ENCODE measurements around the gene TMEM131.

Gene TMEM131

GRCh38 chr2:97992836-97993825 lies 2.6 kb downstream of the TMEM131 start:
- no peak for DNase-seq (ENCODE audit: low read depth in 2 of 2)

GRCh38 chr2:97991081-97991856 lies 4.5 kb downstream of the TMEM131 start:
- DNase-seq (ENCODE audit: low read depth in 2 of 2): no peak

- DNase-seq (ENCODE audit: low read depth in 2 of 2): no peak
These were observed 7.0 kb downstream of the TMEM131 start for GRCh38 chr2:97988722-97989121.

GRCh38 chr2:97985998-97986397 lies 9.8 kb downstream of the TMEM131 start:
- DNase-seq (ENCODE audit: low read depth in 2 of 2): no peak

GRCh38 chr2:97983698-97984097 lies 12.1 kb downstream of the TMEM131 start:
- DNase-seq (ENCODE audit: low read depth in 2 of 2): no peak

DNA sequence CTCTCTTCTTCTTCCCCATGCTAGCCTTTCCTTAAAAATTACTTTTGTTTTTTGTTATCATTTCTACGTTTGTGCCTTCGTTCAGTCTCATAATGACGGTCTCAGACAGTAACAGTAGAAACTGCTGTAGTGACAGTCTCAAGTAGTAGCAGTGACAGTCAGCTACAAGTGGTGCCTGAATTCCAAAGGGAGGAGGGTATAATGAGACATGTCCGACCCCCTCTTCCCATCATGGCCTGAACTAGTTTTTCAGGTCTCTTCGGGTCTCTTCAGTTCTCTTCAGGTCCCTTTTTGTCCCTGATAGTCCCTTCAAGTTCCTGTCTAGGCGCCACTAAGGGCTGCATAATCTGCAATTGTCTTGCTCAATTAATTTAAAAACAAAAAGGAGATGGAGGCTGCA lies 12.6 kb downstream of the TMEM131 start:
- no peak for DNase-seq (ENCODE audit: low read depth in 2 of 2)

DNA sequence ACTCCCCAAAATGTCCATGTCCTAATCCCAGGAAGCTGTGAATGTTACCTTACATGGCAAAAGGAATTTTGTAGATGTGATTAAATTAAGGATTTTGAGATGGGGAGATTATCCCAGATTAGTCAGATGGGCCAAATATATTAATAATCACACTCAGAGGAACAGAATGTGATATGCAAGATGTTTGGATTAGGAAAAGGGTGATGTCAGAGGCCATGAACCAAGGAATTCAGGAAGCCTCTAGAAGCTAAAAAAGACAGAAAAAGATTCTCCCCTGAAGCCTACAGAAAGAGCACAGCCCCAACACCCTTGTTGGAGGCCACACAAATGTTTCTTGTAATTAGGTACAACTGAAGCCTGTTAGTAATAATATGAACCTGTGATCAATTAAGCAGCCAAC lies 13.1 kb downstream of the TMEM131 start:
- DNase-seq (ENCODE audit: low read depth in 2 of 2): no peak

- no peak for DNase-seq (ENCODE audit: low read depth in 2 of 2)
These were observed 13.8 kb downstream of the TMEM131 start for GRCh38 chr2:97981961-97982360.

- no peak for DNase-seq (ENCODE audit: low read depth in 2 of 2)
These were observed 15.8 kb downstream of the TMEM131 start for GRCh38 chr2:97979904-97980303.

- no peak for DNase-seq (ENCODE audit: low read depth in 2 of 2)
These were observed 21.3 kb downstream of the TMEM131 start for GRCh38 chr2:97974471-97974870.

DNA sequence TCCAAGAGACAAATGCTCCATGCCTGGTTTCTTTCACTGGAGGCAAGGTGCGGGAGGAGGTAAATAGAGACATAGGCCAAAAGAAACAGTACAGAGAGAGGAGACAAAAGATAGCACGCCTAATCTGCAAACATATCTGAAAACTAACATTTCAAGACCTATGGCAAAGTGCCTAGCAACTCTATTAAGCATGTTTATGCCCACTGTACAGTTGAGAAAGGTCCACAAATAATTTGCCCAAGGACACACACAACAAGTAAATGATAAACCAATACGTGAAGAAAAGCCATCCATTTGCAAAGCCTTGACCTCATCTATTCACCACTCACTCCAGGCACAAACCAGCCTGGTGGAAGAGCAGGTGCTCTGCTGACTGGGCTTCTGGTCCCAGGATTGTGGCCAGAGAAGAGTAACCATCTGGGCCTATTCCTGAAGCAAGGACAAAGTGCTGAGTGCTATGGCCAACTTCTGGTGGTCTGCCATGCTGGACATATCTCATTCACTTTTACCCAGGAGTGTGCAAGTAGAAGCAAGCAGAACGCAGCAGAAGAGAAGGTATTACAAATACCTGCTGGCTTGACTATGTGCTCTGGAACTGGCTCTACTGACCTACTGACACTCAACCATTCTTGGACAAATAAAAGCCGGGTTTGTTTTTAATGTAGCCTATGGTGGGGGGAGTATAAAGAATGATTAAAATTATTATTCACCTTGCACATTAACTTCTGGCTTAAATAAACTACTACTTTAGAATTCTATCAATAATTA lies 25.3 kb downstream of the TMEM131 start:
- no peak for DNase-seq (ENCODE audit: low read depth in 2 of 2)

DNA sequence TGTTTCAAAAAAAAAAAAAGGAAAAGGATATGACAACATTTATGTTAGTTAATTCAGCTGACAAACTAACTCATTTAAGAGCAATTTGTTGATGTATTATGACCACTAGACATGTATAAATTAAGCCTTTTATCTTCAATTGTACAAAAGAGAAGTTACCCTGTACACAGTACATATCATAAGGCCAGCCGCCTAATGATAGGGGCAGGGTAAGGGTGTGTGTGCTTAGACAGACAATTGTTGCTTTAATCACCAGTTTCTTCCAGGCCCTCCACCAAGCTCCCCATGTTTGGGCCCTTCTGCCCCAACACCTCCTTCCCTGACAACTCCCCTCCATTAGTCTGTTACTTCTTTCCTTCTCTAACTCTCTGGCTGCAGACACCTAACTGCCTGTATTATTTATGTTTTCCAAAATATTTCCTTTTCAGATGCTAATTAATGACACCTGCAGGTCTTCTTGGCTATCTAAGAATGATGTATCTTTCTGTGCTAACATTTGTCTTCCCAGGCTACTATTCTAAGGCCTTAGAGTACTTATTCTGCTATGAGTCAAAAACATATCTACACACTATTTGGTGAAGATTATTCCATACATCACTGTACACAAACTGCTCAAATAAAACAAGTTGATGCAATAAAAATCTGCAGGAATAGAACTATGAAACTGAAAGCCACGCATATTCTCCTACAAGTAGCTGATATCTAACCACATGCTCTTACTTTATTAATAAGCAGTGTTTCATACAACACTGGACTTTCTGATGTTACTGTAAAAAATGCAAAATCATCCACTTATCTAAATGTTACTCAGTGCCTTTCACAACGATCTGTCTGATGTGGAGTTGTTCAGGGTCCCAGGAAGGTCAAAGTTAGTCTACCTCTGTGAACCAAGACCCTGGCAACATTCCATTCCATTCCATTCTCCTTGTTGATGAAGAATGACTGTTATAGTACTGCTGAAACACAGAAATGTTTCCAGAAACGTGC lies 26.4 kb downstream of the TMEM131 start:
- DNase-seq (ENCODE audit: low read depth in 2 of 2): no peak

DNA sequence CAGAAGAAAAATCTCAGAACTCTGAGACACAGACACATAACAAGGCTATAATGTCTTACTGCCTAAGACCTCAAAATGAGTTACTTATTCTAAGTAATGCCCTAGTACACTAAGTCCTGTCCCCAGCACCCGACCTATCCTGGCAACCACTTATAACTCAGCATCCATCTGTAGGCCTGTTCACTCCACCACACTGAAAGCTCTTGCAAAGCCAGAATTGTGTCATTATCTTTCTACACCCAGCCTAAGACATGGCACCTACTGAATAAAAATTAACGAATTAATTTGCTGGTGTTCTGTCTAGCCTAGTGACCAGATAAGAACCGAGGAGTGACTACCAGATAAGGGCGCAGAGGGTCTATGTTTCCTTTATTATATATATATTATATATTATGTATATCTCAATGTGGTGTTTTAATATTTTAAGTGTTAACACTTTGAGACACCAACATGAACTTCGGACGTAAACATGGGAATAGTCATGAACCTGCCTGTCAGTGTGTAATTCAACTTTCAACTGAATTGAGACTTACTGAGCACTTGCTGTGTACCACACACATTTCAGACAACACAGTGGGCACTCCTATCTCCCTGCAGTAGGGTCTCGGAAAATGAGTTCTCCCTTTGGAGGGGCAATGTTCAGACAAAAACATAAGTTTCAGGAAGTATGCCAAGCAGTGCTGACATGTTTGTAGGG lies 27.7 kb downstream of the TMEM131 start:
- no peak for DNase-seq (ENCODE audit: low read depth in 2 of 2)

DNA sequence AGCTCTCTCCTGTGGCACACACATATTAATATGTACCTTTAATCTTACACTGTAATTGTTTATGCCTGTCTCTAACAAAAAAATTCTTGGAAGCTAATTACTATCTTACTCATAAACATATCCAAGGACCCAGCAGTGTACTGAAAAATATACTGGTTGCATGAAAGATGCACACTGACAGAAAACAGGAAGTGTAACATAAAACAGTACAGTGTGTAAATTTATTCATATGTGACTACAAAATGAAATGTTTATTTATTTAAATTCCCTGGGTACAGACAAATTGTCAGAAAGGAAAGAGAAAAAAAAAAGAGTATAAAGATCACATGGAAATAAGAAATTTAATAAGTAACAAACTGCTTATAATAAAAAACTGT lies 28.5 kb downstream of the TMEM131 start:
- no peak for DNase-seq (ENCODE audit: low read depth in 2 of 2)

DNA sequence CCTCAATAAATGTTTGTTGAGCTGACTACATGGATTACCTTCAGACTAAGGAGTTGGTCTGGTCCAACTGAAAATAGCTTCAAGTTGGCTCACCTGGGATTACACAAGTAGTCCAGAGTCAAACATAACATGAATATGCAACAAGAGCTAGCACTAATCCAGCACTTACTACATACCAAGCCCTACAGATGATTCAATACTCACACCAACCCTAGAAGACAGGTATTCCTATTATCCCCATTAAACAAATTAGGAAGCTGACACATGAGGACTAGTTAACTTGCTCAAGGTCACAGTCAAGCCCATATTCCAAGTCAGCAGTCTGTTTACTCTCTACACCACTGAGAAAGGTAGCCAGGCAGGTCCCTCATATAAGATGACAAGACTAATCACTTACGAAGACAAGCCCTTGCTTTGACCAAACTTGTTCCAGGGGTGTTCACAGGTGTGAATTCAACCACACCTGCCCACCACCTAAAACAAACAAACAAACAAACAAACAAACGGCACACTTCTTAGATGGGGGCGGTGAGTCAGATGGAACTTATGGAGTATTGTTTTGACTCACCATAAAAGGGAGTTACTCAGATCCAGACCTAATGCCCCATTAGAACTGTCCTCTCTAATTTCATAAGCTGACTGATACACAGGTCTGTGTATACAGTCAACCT lies 29.1 kb downstream of the TMEM131 start:
- no peak for DNase-seq (ENCODE audit: low read depth in 2 of 2)

- DNase-seq (ENCODE audit: low read depth in 2 of 2): no peak
These were observed 30.6 kb downstream of the TMEM131 start for GRCh38 chr2:97965116-97965515.

- no peak for DNase-seq (ENCODE audit: low read depth in 2 of 2)
These were observed 31.9 kb downstream of the TMEM131 start for GRCh38 chr2:97963880-97964279.

- no peak for DNase-seq (ENCODE audit: low read depth in 2 of 2)
These were observed 32.7 kb downstream of the TMEM131 start for GRCh38 chr2:97963079-97963406.

DNA sequence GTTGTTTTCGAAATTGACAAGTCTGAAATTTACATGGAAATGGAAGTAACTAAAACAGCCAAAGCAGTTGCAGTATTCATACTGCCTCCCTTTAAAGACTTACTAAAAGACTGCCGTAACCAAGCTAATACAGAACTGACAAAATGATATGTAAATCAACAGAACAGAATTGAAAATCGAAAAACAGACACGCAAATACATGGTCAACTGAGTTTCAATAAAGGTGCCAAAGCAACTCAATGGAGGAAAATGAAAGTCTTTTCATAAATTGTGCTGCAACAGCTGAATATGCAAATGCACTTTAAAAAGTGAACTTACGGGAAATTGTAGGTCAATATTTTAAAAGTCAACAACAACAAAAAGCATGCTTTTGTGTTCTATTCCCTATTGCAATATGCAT lies 34.2 kb downstream of the TMEM131 start:
- no peak for DNase-seq (ENCODE audit: low read depth in 2 of 2)

- no peak for DNase-seq (ENCODE audit: low read depth in 2 of 2)
These were observed 37.6 kb downstream of the TMEM131 start for GRCh38 chr2:97958184-97958583.
